Measurements from ENCODE around the gene SHISA9. TPM values are rescaled to one million over a fixed set of nuclear protein-coding genes. Genes with fewer than 3 reads are reported as not detected.
"Not testable (repeated sequence)": the region's sequence is repeated elsewhere in the genome, so short reads cannot be mapped to it uniquely, and the experiment has no call there.

Gene SHISA9
- total RNA-seq = under 1 TPM; 0.08 to 0.24 TPM

GRCh38 chr16:12901597-12902461 is at the start of gene SHISA9:
Gene SHISA9 (plus strand): TSS chr16:12901598.
- H3K4me3 Mint-ChIP-seq = no peak within 1 kb of the TSS
- H3K27ac Mint-ChIP-seq = no peak within 1 kb of the TSS
- no peaks in the 10 kb centered on the region for H3K9me3 Mint-ChIP-seq
- ATAC-seq (replicated peaks) = no peak
- no peaks in the 10 kb centered on the region for H3K4me1 Mint-ChIP-seq
- H3K36me3 Mint-ChIP-seq (ENCODE audit: low read depth) = no peaks in the 10 kb centered on the region
- H3K27me3 Mint-ChIP-seq = peaks cover 25% of the 10 kb centered on the region

DNA sequence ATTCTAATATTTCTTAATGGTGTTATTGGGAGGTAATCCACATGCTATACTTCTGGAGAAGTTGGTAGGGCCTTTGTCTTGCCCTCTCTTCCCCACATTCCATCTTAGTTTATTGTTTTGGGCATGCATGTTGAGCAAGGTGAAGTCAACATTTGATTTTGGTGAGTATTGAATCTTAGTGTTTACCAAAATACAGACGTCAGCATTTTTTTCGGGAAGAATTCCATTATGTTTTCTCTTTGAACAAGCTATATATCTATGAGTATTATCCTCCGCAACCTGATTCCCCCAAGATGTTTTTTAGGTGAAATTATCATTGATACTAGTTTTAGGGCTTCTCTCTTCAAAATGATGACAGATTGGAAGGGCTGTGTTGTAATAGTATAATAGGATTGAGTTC is 47.4 kb upstream of the SHISA9 start:
- Mint-ChIP-seq H3K4me3 (no peak overlapping the region), H3K36me3 (ENCODE audit: low read depth) (no peaks in the 10 kb centered on the region), H3K9me3 (no peaks in the 10 kb centered on the region), H3K27me3 (peaks cover 8% of the 10 kb centered on the region), H3K27ac (no peak overlapping the region), H3K4me1 (no peaks in the 10 kb centered on the region)
- ATAC-seq (replicated peaks) = no peak

GRCh38 chr16:12857435-12857834 is 44.0 kb upstream of the SHISA9 start:
- H3K4me3 Mint-ChIP-seq; H3K36me3 Mint-ChIP-seq (ENCODE audit: low read depth); H3K27me3 Mint-ChIP-seq; ATAC-seq (replicated peaks); H3K4me1 Mint-ChIP-seq; H3K9me3 Mint-ChIP-seq; H3K27ac Mint-ChIP-seq: not testable (repeated sequence)

DNA sequence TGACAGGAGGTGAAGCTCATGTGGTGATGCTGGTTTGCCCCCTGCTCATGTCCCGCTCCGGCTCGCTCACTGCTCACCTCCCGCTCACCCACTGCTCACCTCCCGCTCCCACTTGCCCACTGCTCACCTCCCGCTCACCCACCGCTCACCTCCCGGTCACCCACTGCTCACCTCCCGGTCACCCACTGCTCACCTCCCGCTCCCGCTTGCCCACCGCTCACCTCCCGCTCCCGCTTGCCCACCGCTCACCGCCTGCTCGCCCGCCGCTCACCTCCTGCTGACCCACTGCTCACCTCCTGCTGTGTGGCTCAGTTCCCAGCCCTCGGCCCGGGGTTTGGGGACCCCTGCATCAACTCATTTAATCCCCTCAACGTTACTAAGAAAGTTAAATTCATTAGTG is 39.1 kb upstream of the SHISA9 start:
- no peak overlapping the region for H3K27ac Mint-ChIP-seq
- no peaks in the 10 kb centered on the region for H3K4me1 Mint-ChIP-seq
- H3K9me3 Mint-ChIP-seq = no peaks in the 10 kb centered on the region
- ATAC-seq (replicated peaks) = no peak
- no peaks in the 10 kb centered on the region for H3K36me3 Mint-ChIP-seq (ENCODE audit: low read depth)
- no peak overlapping the region for H3K4me3 Mint-ChIP-seq
- H3K27me3 Mint-ChIP-seq = peaks cover 3% of the 10 kb centered on the region

GRCh38 chr16:12862941-12863340 is 38.5 kb upstream of the SHISA9 start:
- H3K27me3 Mint-ChIP-seq = peaks cover 3% of the 10 kb centered on the region
- H3K4me1 Mint-ChIP-seq = no peaks in the 10 kb centered on the region
- no peaks in the 10 kb centered on the region for H3K36me3 Mint-ChIP-seq (ENCODE audit: low read depth)
- H3K27ac Mint-ChIP-seq = no peak overlapping the region
- H3K9me3 Mint-ChIP-seq = no peaks in the 10 kb centered on the region
- ATAC-seq (replicated peaks) = no peak
- H3K4me3 Mint-ChIP-seq = no peak overlapping the region

DNA sequence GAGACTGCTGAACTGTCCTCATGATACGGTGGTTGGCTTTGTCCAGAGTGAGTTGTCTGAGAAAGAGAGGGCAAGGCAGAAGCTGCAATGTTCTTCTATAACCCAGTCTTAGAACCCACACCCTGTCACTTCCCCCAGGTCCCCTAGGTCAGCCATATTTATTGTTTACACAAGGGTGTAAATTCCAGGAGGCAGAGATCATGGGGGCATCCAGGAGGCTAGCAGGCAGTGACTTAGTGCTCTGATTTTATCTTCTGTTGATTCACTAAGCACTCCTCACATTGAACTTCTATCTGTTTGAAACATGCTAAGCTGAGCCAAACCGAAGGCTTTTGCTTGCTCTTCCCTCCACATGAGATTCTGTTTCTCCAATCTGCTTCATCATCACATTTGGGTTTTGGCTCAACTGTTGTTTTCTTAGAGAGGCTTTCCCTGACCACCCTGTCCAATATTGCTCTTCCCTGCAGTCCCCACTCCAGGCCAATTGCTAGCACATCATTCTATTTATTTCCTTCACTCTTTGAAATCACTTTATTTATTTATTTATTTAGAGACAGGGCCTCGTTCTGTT is 34.3 kb upstream of the SHISA9 start:
- peaks cover 3% of the 10 kb centered on the region for H3K9me3 Mint-ChIP-seq
- H3K4me3 Mint-ChIP-seq = no peak overlapping the region
- ATAC-seq (replicated peaks) = no peak
- H3K27ac Mint-ChIP-seq = no peak overlapping the region
- no peaks in the 10 kb centered on the region for H3K36me3 Mint-ChIP-seq (ENCODE audit: low read depth)
- H3K4me1 Mint-ChIP-seq = no peaks in the 10 kb centered on the region
- H3K27me3 Mint-ChIP-seq = peaks cover 9% of the 10 kb centered on the region

DNA sequence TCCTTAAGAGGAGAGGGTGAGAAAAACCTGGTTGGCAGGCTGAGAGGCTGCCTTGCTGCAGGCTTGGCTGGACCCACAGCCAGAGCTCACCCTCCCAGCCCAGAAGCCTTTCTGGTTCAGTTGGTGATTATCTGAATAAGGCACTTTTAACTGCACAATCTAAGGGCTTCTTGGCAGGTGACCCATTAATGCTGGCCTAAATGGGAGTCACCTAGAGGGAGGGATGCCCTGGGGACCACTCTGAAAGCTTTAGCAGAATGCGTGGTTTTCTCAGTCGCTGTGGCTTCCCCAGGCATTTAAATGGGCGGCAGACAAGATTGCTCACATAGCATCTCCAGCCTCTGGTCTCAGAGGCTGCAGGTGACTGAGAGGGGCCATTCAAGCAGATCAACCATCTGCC is 33.2 kb upstream of the SHISA9 start:
- H3K27ac Mint-ChIP-seq = no peak overlapping the region
- no peaks in the 10 kb centered on the region for H3K4me1 Mint-ChIP-seq
- H3K36me3 Mint-ChIP-seq (ENCODE audit: low read depth) = no peaks in the 10 kb centered on the region
- peaks cover 13% of the 10 kb centered on the region for H3K27me3 Mint-ChIP-seq
- ATAC-seq (replicated peaks) = no peak
- H3K4me3 Mint-ChIP-seq = no peak overlapping the region
- H3K9me3 Mint-ChIP-seq = peaks cover 3% of the 10 kb centered on the region

- Mint-ChIP-seq H3K9me3 (peaks cover 3% of the 10 kb centered on the region), H3K4me3 (no peak overlapping the region), H3K4me1 (no peaks in the 10 kb centered on the region), H3K27me3 (peaks cover 14% of the 10 kb centered on the region), H3K36me3 (ENCODE audit: low read depth) (no peaks in the 10 kb centered on the region), H3K27ac (no peak overlapping the region)
- ATAC-seq (replicated peaks) = no peak
These were observed 32.6 kb upstream of the SHISA9 start for GRCh38 chr16:12868788-12869187.

- Mint-ChIP-seq H3K27me3 (peaks cover 23% of the 10 kb centered on the region), H3K4me3 (no peak overlapping the region), H3K9me3 (peaks cover 3% of the 10 kb centered on the region), H3K27ac (no peak overlapping the region), H3K4me1 (no peaks in the 10 kb centered on the region), H3K36me3 (ENCODE audit: low read depth) (no peaks in the 10 kb centered on the region)
- no peak for ATAC-seq (replicated peaks)
These were observed 31.5 kb upstream of the SHISA9 start for GRCh38 chr16:12869698-12870427.

- no peaks in the 10 kb centered on the region for H3K4me1 Mint-ChIP-seq
- ATAC-seq (replicated peaks) = no peak
- H3K36me3 Mint-ChIP-seq (ENCODE audit: low read depth) = no peaks in the 10 kb centered on the region
- H3K27me3 Mint-ChIP-seq = peaks cover 23% of the 10 kb centered on the region
- peaks cover 3% of the 10 kb centered on the region for H3K9me3 Mint-ChIP-seq
- no peak overlapping the region for H3K4me3 Mint-ChIP-seq
- no peak overlapping the region for H3K27ac Mint-ChIP-seq
These were observed 29.6 kb upstream of the SHISA9 start for GRCh38 chr16:12871784-12872183.

GRCh38 chr16:12874186-12874585 is 27.2 kb upstream of the SHISA9 start:
- H3K27me3 Mint-ChIP-seq = peaks cover 28% of the 10 kb centered on the region
- ATAC-seq (replicated peaks) = no peak
- no peak overlapping the region for H3K27ac Mint-ChIP-seq
- no peaks in the 10 kb centered on the region for H3K4me1 Mint-ChIP-seq
- no peak overlapping the region for H3K4me3 Mint-ChIP-seq
- no peaks in the 10 kb centered on the region for H3K36me3 Mint-ChIP-seq (ENCODE audit: low read depth)
- H3K9me3 Mint-ChIP-seq = peaks cover 3% of the 10 kb centered on the region

- H3K36me3 Mint-ChIP-seq (ENCODE audit: low read depth) = no peaks in the 10 kb centered on the region
- H3K27me3 Mint-ChIP-seq = peaks cover 24% of the 10 kb centered on the region
- no peaks in the 10 kb centered on the region for H3K9me3 Mint-ChIP-seq
- H3K27ac Mint-ChIP-seq = no peak overlapping the region
- H3K4me3 Mint-ChIP-seq = no peak overlapping the region
- ATAC-seq (replicated peaks) = no peak
- H3K4me1 Mint-ChIP-seq = no peaks in the 10 kb centered on the region
These were observed 24.6 kb upstream of the SHISA9 start for GRCh38 chr16:12876778-12877177.

DNA sequence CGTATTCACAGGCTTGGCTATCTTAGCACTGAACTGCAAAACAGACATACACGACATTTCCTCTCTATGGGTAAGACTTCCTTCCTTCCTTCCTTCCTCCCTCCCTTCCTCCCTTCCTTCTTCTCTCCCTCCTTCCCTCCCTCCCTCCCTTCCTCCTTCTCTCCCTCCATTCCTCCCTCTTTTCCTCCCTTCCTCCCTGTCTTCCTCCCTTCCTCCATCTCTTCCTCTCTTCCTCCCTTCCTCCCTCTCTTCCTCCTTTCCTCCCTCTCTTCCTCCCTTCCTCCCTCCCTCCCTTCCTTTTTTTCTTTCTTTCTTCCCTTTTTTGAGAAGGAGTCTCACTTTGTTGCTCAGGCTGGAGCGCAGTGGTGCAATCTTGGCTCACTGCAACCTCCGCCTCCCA is 22.4 kb upstream of the SHISA9 start:
- H3K27me3 Mint-ChIP-seq = peaks cover 17% of the 10 kb centered on the region
- no peak overlapping the region for H3K27ac Mint-ChIP-seq
- no peaks in the 10 kb centered on the region for H3K9me3 Mint-ChIP-seq
- no peaks in the 10 kb centered on the region for H3K36me3 Mint-ChIP-seq (ENCODE audit: low read depth)
- H3K4me3 Mint-ChIP-seq = no peak overlapping the region
- no peaks in the 10 kb centered on the region for H3K4me1 Mint-ChIP-seq
- no peak for ATAC-seq (replicated peaks)

DNA sequence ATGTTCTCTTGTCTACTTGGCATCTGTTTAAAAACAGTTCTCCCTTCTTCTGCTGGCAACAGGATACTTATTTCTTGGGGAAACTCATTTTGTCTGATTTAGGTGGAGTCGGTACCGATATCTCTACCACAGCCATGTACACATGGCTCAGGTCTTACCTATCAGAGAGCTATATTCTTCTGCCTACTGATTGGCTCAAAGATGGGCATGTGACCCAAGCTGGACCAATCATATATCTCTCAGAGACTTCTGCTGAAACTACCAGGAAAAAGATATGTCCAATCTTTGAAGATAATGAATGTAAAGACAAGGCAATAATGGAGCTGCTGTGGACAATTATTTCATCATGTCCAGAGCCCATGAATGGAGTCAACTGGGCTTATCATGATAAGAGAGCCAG is 21.6 kb upstream of the SHISA9 start:
- ATAC-seq (replicated peaks) = no peak
- Mint-ChIP-seq H3K36me3 (ENCODE audit: low read depth) (no peaks in the 10 kb centered on the region), H3K27me3 (peaks cover 9% of the 10 kb centered on the region), H3K27ac (no peak overlapping the region), H3K4me1 (no peaks in the 10 kb centered on the region), H3K9me3 (no peaks in the 10 kb centered on the region), H3K4me3 (no peak overlapping the region)

GRCh38 chr16:12881182-12881581 is 20.2 kb upstream of the SHISA9 start:
- no peak overlapping the region for H3K27ac Mint-ChIP-seq
- H3K4me1 Mint-ChIP-seq = no peaks in the 10 kb centered on the region
- no peak overlapping the region for H3K4me3 Mint-ChIP-seq
- H3K27me3 Mint-ChIP-seq = peaks cover 10% of the 10 kb centered on the region
- no peak for ATAC-seq (replicated peaks)
- H3K9me3 Mint-ChIP-seq = peaks cover 4% of the 10 kb centered on the region
- H3K36me3 Mint-ChIP-seq (ENCODE audit: low read depth) = no peaks in the 10 kb centered on the region
